ENCODE measurements around the gene METTL13.

GRCh38 chr1:171772312-171772711 is 9.1 kb upstream of the METTL13 start:
- TF ChIP-seq CTCF (conservative IDR thresholded peaks at IDR 0.05 in 1 of 2, IDR thresholded peaks at IDR 0.05 in 1 of 2; ENCODE audit: extremely low read depth in 1 of 2, insufficient read depth in 1 of 2, low read depth in 1 of 2, low read length in 2 of 2) = no peak
- no peak for TF ChIP-seq EZH2 (IDR thresholded peaks at IDR 0.05; ENCODE audit: borderline replicate concordance, low read length)
